H9 (cell line): Measurements from ENCODE around the gene R3HDM2. TPM values are rescaled to one million over a fixed set of nuclear protein-coding genes. Genes with fewer than 3 reads are reported as not detected.

Source experiments
- DNase-seq: peaks from one replicate; pipeline ENCODE4 v3.0.0-alpha.2; 2017
- H2AFZ ChIP-seq: one replicate; pipeline ENCODE4 v1.6.1; 2013; ENCODE audit warnings: mild to moderate bottlenecking, low read length, control low read depth, moderate library complexity
- H2AK5ac ChIP-seq: 2 replicates; pipeline ENCODE4 v1.6.1; 2013; ENCODE audit warnings: low read length, control low read depth, mixed read lengths; ENCODE audit not compliant: insufficient read length
- H2BK120ac ChIP-seq: one replicate; pipeline ENCODE4 v1.6.1; 2013; ENCODE audit warnings: low read depth, mild to moderate bottlenecking, low read length, control low read depth, inconsistent platforms; ENCODE audit not compliant: poor library complexity, severe bottlenecking
- H2BK12ac ChIP-seq: 2 replicates; pipeline ENCODE4 v1.6.1; 2013; ENCODE audit warnings: low read length, control low read depth, mixed read lengths, low read depth; ENCODE audit not compliant: insufficient read length
- H2BK15ac ChIP-seq: 2 replicates; pipeline ENCODE4 v1.6.1; 2013; ENCODE audit warnings: low read depth, low read length, control low read depth
- H2BK20ac ChIP-seq: one replicate; pipeline ENCODE4 v1.6.1; 2013; ENCODE audit warnings: low read depth, mild to moderate bottlenecking, low read length, control low read depth, inconsistent platforms; ENCODE audit not compliant: poor library complexity, severe bottlenecking
- H2BK5ac ChIP-seq: 2 replicates; pipeline ENCODE4 v1.6.1; 2013; ENCODE audit warnings: low read length, control low read depth, mixed read lengths; ENCODE audit not compliant: insufficient read length
- H3K14ac ChIP-seq: 2 replicates; pipeline ENCODE4 v1.6.1; 2013; ENCODE audit warnings: low read length, control low read depth; ENCODE audit not compliant: insufficient read depth
- H3K18ac ChIP-seq: 2 replicates; pipeline ENCODE4 v1.6.1; 2013; ENCODE audit warnings: low read depth, mild to moderate bottlenecking, mixed read lengths, low read length, control low read depth; ENCODE audit not compliant: insufficient read length
- H3K23ac ChIP-seq: 2 replicates; pipeline ENCODE4 v1.6.1; 2013; ENCODE audit warnings: low read length, control low read depth, mixed read lengths, low read depth; ENCODE audit not compliant: insufficient read length
- H3K23me2 ChIP-seq: 2 replicates; pipeline ENCODE4 v1.6.1; 2013; ENCODE audit warnings: low read depth, mild to moderate bottlenecking, mixed read lengths, low read length, control low read depth; ENCODE audit not compliant: insufficient read length, poor library complexity, severe bottlenecking
- H3K27ac ChIP-seq: 2 replicates; pipeline ENCODE4 v1.5.1; 2013; ENCODE audit warnings: low read length, control low read depth, mixed read lengths, low read depth; ENCODE audit not compliant: insufficient read length
- H3K27me3 ChIP-seq: 2 replicates; pipeline ENCODE4 v1.6.1; 2013; ENCODE audit warnings: low read length, control low read depth, inconsistent platforms; ENCODE audit not compliant: insufficient read depth
- H3K4ac ChIP-seq: 2 replicates; pipeline ENCODE4 v1.6.1; 2013; ENCODE audit warnings: low read depth, mild to moderate bottlenecking, control low read depth, inconsistent platforms, low read length, moderate library complexity
- H3K4me1 ChIP-seq: 2 replicates; pipeline ENCODE4 v1.6.1; 2013; ENCODE audit warnings: low read length, control low read depth, inconsistent platforms; ENCODE audit not compliant: insufficient read depth
- H3K4me2 ChIP-seq: 2 replicates; pipeline ENCODE4 v1.6.1; 2013; ENCODE audit warnings: low read length, control low read depth, mixed read lengths; ENCODE audit not compliant: insufficient read length, insufficient read depth
- H3K56ac ChIP-seq: 2 replicates; pipeline ENCODE4 v1.6.1; 2013; ENCODE audit warnings: low read depth, mild to moderate bottlenecking, mixed read lengths, low read length, control low read depth; ENCODE audit not compliant: insufficient read length
- H3K79me1 ChIP-seq: 2 replicates; pipeline ENCODE4 v1.6.1; 2013; ENCODE audit warnings: low read depth, mild to moderate bottlenecking, moderate library complexity, low read length, control low read depth, inconsistent platforms; ENCODE audit not compliant: insufficient read depth, poor library complexity, severe bottlenecking
- H3K79me2 ChIP-seq: 2 replicates; pipeline ENCODE4 v1.6.1; 2013; ENCODE audit warnings: low read length, control low read depth, inconsistent platforms; ENCODE audit not compliant: insufficient read depth
- H3K9ac ChIP-seq: 2 replicates; pipeline ENCODE4 v1.6.1; 2013; ENCODE audit warnings: low read length, control low read depth, mixed read lengths; ENCODE audit not compliant: insufficient read length; ENCODE audit errors: extremely low read depth
- H3K9me3 ChIP-seq: one replicate; pipeline ENCODE4 v1.6.1; 2013; ENCODE audit warnings: low read depth, low read length, inconsistent platforms; ENCODE audit not compliant: control insufficient read depth
- H3T11ph ChIP-seq: one replicate; pipeline ENCODE4 v1.6.1; 2013; ENCODE audit warnings: mild to moderate bottlenecking, low read length, control low read depth, inconsistent platforms
- H4K20me1 ChIP-seq: one replicate; pipeline ENCODE4 v1.6.1; 2013; ENCODE audit not compliant: control insufficient read depth, insufficient read length, insufficient read depth
- H4K5ac ChIP-seq: 2 replicates; pipeline ENCODE4 v1.6.1; 2013; ENCODE audit warnings: low read depth, mild to moderate bottlenecking, mixed read lengths, low read length, control low read depth; ENCODE audit not compliant: insufficient read length
- H4K8ac ChIP-seq: replicated peaks from 2 replicates; pipeline ENCODE4 v1.6.1; 2013; ENCODE audit warnings: low read length, control low read depth, mixed read lengths, low read depth; ENCODE audit not compliant: insufficient read length
- H4K91ac ChIP-seq: 2 replicates; pipeline ENCODE4 v1.6.1; 2013; ENCODE audit warnings: low read depth, mild to moderate bottlenecking, moderate library complexity, mixed read lengths, low read length, control low read depth; ENCODE audit not compliant: insufficient read length
- H3K27ac Mint-ChIP-seq, 3 experiments: 2 replicates in 2 of 3; 3 replicates in 1 of 3; pipeline ENCODE4 v1.8.0; 2020 to 2021; ENCODE audit warnings: mixed read lengths in 3 of 3, mild to moderate bottlenecking in 1 of 3, moderate library complexity in 1 of 3
- H3K27me3 Mint-ChIP-seq: 2 replicates; pipeline ENCODE4 v1.8.0; 2021; ENCODE audit warnings: low read depth, mild to moderate bottlenecking, moderate library complexity, mixed read lengths
- H3K36me3 Mint-ChIP-seq, 3 experiments: 2 replicates in 2 of 3; 3 replicates in 1 of 3; pipeline ENCODE4 v1.8.0; 2020 to 2021; ENCODE audit warnings: low read depth in 3 of 3, mixed read lengths in 3 of 3; ENCODE audit not compliant: insufficient read depth in 1 of 3
- H3K4me1 Mint-ChIP-seq, 2 experiments: 2 replicates each; pipeline ENCODE4 v1.8.0; 2020; ENCODE audit warnings: mixed read lengths in 2 of 2
- H3K4me3 Mint-ChIP-seq, 2 experiments: 2 replicates in 1 of 2; 3 replicates in 1 of 2; pipeline ENCODE4 v1.8.0; 2020 to 2021; ENCODE audit warnings: mild to moderate bottlenecking in 2 of 2, mixed read lengths in 2 of 2, moderate library complexity in 1 of 2
- H3K9me3 Mint-ChIP-seq, 2 experiments: 2 replicates in 1 of 2; 3 replicates in 1 of 2; pipeline ENCODE4 v1.8.0; 2020; ENCODE audit warnings: mild to moderate bottlenecking in 2 of 2, mixed read lengths in 2 of 2, moderate library complexity in 1 of 2
- WGBS: extraction: QIAGEN DNeasy Blood & Tissue Kit; methylation state at CpG from one replicate; pipeline ENCODE4 v1.1.7; 2013; ENCODE audit warnings: missing lambda C conversion rate, low lambda C conversion rate, mixed read lengths; ENCODE audit not compliant: insufficient read length; ENCODE audit errors: extremely low coverage; 5-methylcytosine and 5-hydroxymethylcytosine counted together
- total RNA-seq: library from RNA; stranded (reverse); gene quantifications from 2 replicates; pipeline ENCODE4 v1.2.1, GENCODE V29; 2021
- TF ChIP-seq, protein P1 (sequence below): fragments of 200-600 bp; sonication (generic); conservative IDR thresholded peaks from 3 replicates; pipeline ENCODE4 v1.8.0; 2021; ENCODE audit warnings: antibody characterized with exemption, mild to moderate bottlenecking

R3HDM2 gene
- total RNA-seq, 1 experiment from 2014 or later: 43.9 TPM

DNA sequence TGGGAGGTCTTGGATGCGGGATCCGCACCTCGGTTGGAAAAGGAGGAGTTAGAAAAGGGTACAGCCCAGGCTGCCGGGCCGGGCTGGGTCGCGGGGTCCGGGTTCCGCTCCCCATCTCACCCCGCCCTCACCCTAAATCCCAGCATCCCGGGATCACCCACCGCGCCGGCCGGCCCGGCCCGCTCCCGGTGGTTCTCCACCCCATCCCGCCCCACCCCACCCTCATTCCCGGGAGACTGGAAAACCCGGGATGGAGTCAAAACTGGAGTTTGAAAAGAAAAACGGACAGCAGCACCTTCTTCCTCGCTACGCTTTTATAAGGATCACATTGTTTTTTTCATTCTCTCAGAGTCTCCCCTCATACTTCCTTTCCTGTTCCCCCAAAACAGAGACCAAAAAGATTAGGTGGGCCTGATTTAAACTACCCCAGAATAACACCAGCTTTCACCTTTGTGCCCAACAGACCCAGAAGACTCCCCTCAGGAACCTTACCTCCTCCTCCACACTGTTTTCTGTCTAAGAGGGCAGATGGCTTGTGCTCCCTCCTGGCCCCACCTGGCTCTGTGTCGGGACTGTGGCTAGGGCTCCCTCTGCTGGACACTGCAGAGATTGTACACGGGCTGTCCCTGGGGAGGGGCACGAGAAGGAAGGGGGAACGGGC lies 31.5 kb upstream of the R3HDM2 start:
- no peak overlapping the region for H4K8ac ChIP-seq
- H2AK5ac ChIP-seq: no peak overlapping the region
- H4K20me1 ChIP-seq: no peaks in the 10 kb centered on the region
- peaks cover 35% of the 10 kb centered on the region for H3K27me3 Mint-ChIP-seq
- H3K4me1 Mint-ChIP-seq: peaks cover 22 to 24% of the 10 kb centered on the region in 2 experiments
- H3K9ac ChIP-seq: no peak overlapping the region
- peak overlapping the region; percentile 63 for H3K4me2 ChIP-seq
- no peak overlapping the region for H4K91ac ChIP-seq
- H3K27ac ChIP-seq: peak overlapping the region; percentile 28
- H3K9me3 Mint-ChIP-seq: no peaks in the 10 kb centered on the region
- no peak overlapping the region for H3T11ph ChIP-seq
- no peaks in the 10 kb centered on the region for H3K79me1 ChIP-seq
- DNase-seq: peak; percentile 98
- no CpG with 5 or more reads among the region's 28 CpGs for WGBS
- peaks cover 0 to 21% (median 14%) of the 10 kb centered on the region in 3 experiments; a peak in 6 of 7 replicates for H3K36me3 Mint-ChIP-seq
- no peaks in the 10 kb centered on the region for H3K27me3 ChIP-seq
- H3K9me3 ChIP-seq: no peaks in the 10 kb centered on the region
- H2AFZ ChIP-seq: no peak overlapping the region
- H3K14ac ChIP-seq: 0 out of 2 replicates have a peak overlapping the region, but pooled peaks have one; percentile 1
- TF ChIP-seq, protein P1, sequence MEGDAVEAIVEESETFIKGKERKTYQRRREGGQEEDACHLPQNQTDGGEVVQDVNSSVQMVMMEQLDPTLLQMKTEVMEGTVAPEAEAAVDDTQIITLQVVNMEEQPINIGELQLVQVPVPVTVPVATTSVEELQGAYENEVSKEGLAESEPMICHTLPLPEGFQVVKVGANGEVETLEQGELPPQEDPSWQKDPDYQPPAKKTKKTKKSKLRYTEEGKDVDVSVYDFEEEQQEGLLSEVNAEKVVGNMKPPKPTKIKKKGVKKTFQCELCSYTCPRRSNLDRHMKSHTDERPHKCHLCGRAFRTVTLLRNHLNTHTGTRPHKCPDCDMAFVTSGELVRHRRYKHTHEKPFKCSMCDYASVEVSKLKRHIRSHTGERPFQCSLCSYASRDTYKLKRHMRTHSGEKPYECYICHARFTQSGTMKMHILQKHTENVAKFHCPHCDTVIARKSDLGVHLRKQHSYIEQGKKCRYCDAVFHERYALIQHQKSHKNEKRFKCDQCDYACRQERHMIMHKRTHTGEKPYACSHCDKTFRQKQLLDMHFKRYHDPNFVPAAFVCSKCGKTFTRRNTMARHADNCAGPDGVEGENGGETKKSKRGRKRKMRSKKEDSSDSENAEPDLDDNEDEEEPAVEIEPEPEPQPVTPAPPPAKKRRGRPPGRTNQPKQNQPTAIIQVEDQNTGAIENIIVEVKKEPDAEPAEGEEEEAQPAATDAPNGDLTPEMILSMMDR: peak; percentile 96
- no peak overlapping the region for H3K4ac ChIP-seq
- H3K23ac ChIP-seq: no peak overlapping the region
- H2BK120ac ChIP-seq: no peak overlapping the region
- no peaks in the 10 kb centered on the region for H3K79me2 ChIP-seq
- H2BK20ac ChIP-seq: no peak overlapping the region
- H3K56ac ChIP-seq: no peak overlapping the region
- no peak overlapping the region for H2BK12ac ChIP-seq
- peaks cover 19% of the 10 kb centered on the region for H3K23me2 ChIP-seq
- H4K5ac ChIP-seq: no peak overlapping the region
- H3K27ac Mint-ChIP-seq: peak overlapping the region; percentile 98 to 100 (median 99)
- H2BK15ac ChIP-seq: no peak overlapping the region
- H3K18ac ChIP-seq: no peak overlapping the region
- no peak overlapping the region for H2BK5ac ChIP-seq
- peak overlapping the region; percentile 91 to 99 for H3K4me3 Mint-ChIP-seq
- H3K4me1 ChIP-seq: no peaks in the 10 kb centered on the region
